GM23338 (cell line): ENCODE measurements around the gene SYCP2. TPM values are rescaled to one million over a fixed set of nuclear protein-coding genes. Genes with fewer than 3 reads are reported as not detected.

ENCODE experiments used
- ATAC-seq: fragments of 200-7000 bp; cut with Tn5 transposase; 3 replicates; pipeline ENCODE4 v1.9.1; 2020
- DNase-seq: peaks from one replicate; pipeline ENCODE4 v3.0.0-alpha.2; 2015; ENCODE audit warnings: low spot score
- H2AFZ ChIP-seq: fragments of 200-600 bp; sonication (generic); 2 replicates; pipeline ENCODE4 v1.8.0; 2016; ENCODE audit warnings: antibody characterized with exemption, mild to moderate bottlenecking, moderate library complexity
- H3F3A ChIP-seq: fragments of 200-600 bp; sonication (generic); replicated peaks from 2 replicates; pipeline ENCODE4 v1.8.0; 2017; ENCODE audit warnings: antibody characterized with exemption, mixed run types, low read depth
- H3K27ac ChIP-seq: fragments of 200-600 bp; sonication (generic); 2 replicates; pipeline ENCODE4 v1.6.1; 2016; ENCODE audit warnings: low read depth
- H3K27me3 ChIP-seq: fragments of 200-600 bp; sonication (generic); 2 replicates; pipeline ENCODE4 v1.8.0; 2016; ENCODE audit warnings: mild to moderate bottlenecking, mixed run types, moderate library complexity; ENCODE audit not compliant: insufficient read depth
- H3K36me3 ChIP-seq: fragments of 200-600 bp; sonication (generic); 2 replicates; pipeline ENCODE4 v1.8.0; 2016; ENCODE audit warnings: mild to moderate bottlenecking; ENCODE audit not compliant: insufficient read depth
- H3K4me1 ChIP-seq: fragments of 200-600 bp; sonication (generic); 2 replicates; pipeline ENCODE4 v1.8.0; 2016; ENCODE audit warnings: mild to moderate bottlenecking, moderate library complexity; ENCODE audit not compliant: insufficient read depth
- H3K4me2 ChIP-seq: fragments of 200-600 bp; sonication (generic); 2 replicates; pipeline ENCODE4 v1.7.1; 2017; ENCODE audit warnings: mixed run types
- H3K4me3 ChIP-seq: fragments of 200-600 bp; sonication (generic); 2 replicates; pipeline ENCODE4 v1.6.1; 2016; ENCODE audit warnings: mixed run types
- H3K79me2 ChIP-seq: fragments of 200-600 bp; sonication (generic); replicated peaks from 2 replicates; pipeline ENCODE4 v1.8.0; 2017; ENCODE audit warnings: mild to moderate bottlenecking; ENCODE audit not compliant: insufficient read depth
- H3K9me2 ChIP-seq: fragments of 200-600 bp; sonication (generic); 2 replicates; pipeline ENCODE4 v1.8.0; 2017; ENCODE audit not compliant: insufficient read depth
- H4K20me1 ChIP-seq: fragments of 200-600 bp; sonication (generic); replicated peaks from 2 replicates; pipeline ENCODE4 v1.8.0; 2017; ENCODE audit warnings: mild to moderate bottlenecking; ENCODE audit not compliant: insufficient read depth
- H3K27ac Mint-ChIP-seq: 2 replicates; pipeline ENCODE4 v1.8.0; 2020; ENCODE audit warnings: inconsistent platforms, mild to moderate bottlenecking, moderate library complexity, mixed read lengths
- H3K27me3 Mint-ChIP-seq: 3 replicates; pipeline ENCODE4 v1.8.0; 2022; ENCODE audit warnings: low read depth, mild to moderate bottlenecking, moderate library complexity, mixed read lengths, inconsistent platforms; ENCODE audit not compliant: insufficient read depth, poor library complexity
- H3K36me3 Mint-ChIP-seq: 3 replicates; pipeline ENCODE4 v1.8.0; 2021; ENCODE audit warnings: low read depth, mild to moderate bottlenecking, inconsistent platforms, moderate library complexity, mixed read lengths
- H3K4me1 Mint-ChIP-seq: 3 replicates; pipeline ENCODE4 v1.8.0; 2020; ENCODE audit warnings: mild to moderate bottlenecking, inconsistent platforms, mixed read lengths
- H3K4me3 Mint-ChIP-seq: 3 replicates; pipeline ENCODE4 v1.8.0; 2021; ENCODE audit warnings: moderate library complexity, mild to moderate bottlenecking, inconsistent platforms, mixed read lengths
- H3K9me3 Mint-ChIP-seq: 3 replicates; pipeline ENCODE4 v1.8.0; 2020; ENCODE audit warnings: moderate library complexity, mild to moderate bottlenecking, inconsistent platforms, mixed read lengths
- CREB1 ChIP-seq: fragments of 250-450 bp; sonication (Bioruptor Pico); IDR thresholded peaks from 2 replicates; pipeline ENCODE4 v1.5.0; 2020; ENCODE audit warnings: low read depth, mild to moderate bottlenecking, moderate library complexity
- EZH2 ChIP-seq: fragments of 200-600 bp; sonication (generic); IDR thresholded peaks from one replicate; pipeline ENCODE4 v1.8.0; 2017; ENCODE audit warnings: antibody characterized with exemption, mild to moderate bottlenecking, low read depth; ENCODE audit not compliant: unreplicated experiment
- EZH2phosphoT487 ChIP-seq: fragments of 200-600 bp; sonication (generic); IDR thresholded peaks from one replicate; pipeline ENCODE4 v1.8.1; 2018; ENCODE audit warnings: antibody characterized with exemption; ENCODE audit not compliant: unreplicated experiment
- JUNB ChIP-seq: IDR thresholded peaks from one replicate; pipeline ENCODE4 v1.6.1; 2016; ENCODE audit warnings: antibody characterized with exemption; ENCODE audit not compliant: unreplicated experiment
- NANOG ChIP-seq: IDR thresholded peaks from 2 replicates; pipeline ENCODE4 v1.6.1; 2016; ENCODE audit warnings: antibody characterized with exemption, borderline replicate concordance
- STAT1 ChIP-seq: IDR thresholded peaks from one replicate; pipeline ENCODE4 v1.6.1; 2016; ENCODE audit warnings: antibody characterized with exemption; ENCODE audit not compliant: unreplicated experiment
- ZNF114 ChIP-seq: fragments of 250-450 bp; sonication (Bioruptor Pico); IDR thresholded peaks from 2 replicates; pipeline ENCODE4 v1.5.0; 2020; ENCODE audit warnings: mild to moderate bottlenecking, moderate library complexity
- ZNF331 ChIP-seq: fragments of 250-450 bp; sonication (Bioruptor Pico); IDR thresholded peaks from 2 replicates; pipeline ENCODE4 v1.5.0; 2020; ENCODE audit warnings: low read depth, mild to moderate bottlenecking, moderate library complexity
- ZNF462 ChIP-seq: fragments of 250-450 bp; sonication (Bioruptor Pico); IDR thresholded peaks from 2 replicates; pipeline ENCODE4 v1.5.0; 2020; ENCODE audit warnings: mild to moderate bottlenecking, moderate library complexity
- polyA plus RNA-seq: library from polyadenylated mRNA; unstranded; fragments of >200 nt; fragmentation: Nextera tagmentation; extraction: Ambion mirVana; gene quantifications from 2 replicates; pipeline ENCODE4 v1.2.1, GENCODE V29; 2016
- total RNA-seq: library from RNA; depleted of rRNA; stranded (reverse); fragments of >200 nt; shearing (Covaris generic); gene quantifications from 2 replicates; pipeline ENCODE4 v1.2.3, GENCODE V29; 2014
- TF ChIP-seq, protein P1 (sequence below), 2 experiments: fragments of 200-600 bp in 1 of 2; sonication (generic) in 1 of 2; conservative IDR thresholded peaks; 2 replicates each; pipeline versions ENCODE4 v1.5.1 to v1.6.1; 2016 to 2017; ENCODE audit warnings: antibody characterized with exemption in 2 of 2, low read depth in 2 of 2, mild to moderate bottlenecking in 2 of 2, moderate library complexity in 1 of 2
- TF ChIP-seq, protein P2 (sequence below): IDR thresholded peaks from 2 replicates; pipeline ENCODE4 v1.6.1; 2016; ENCODE audit warnings: antibody characterized with exemption

Gene SYCP2
- total and polyA plus RNA-seq, 2 experiments from 2014 or later, result 0.50 to 2.1 TPM

- Histone ChIP-seq H3F3A (no peaks in the 10 kb centered on the region), H3K79me2 (no peaks in the 10 kb centered on the region), H3K27me3 (no peaks in the 10 kb centered on the region; the same call in 1 of the 2 replicates), H3K36me3 (no peaks in the 10 kb centered on the region), H3K27ac (no peak overlapping the region), H4K20me1 (no peaks in the 10 kb centered on the region), H2AFZ (no peak overlapping the region), H3K4me3 (no peak overlapping the region), H3K9me2 (no peaks in the 10 kb centered on the region), H3K4me1 (no peaks in the 10 kb centered on the region), H3K4me2 (no peak overlapping the region)
- Mint-ChIP-seq H3K27me3 (no peaks in the 10 kb centered on the region), H3K9me3 (no peaks in the 10 kb centered on the region), H3K4me1 (no peaks in the 10 kb centered on the region), H3K36me3 (no peaks in the 10 kb centered on the region), H3K27ac (no peak overlapping the region), H3K4me3 (no peak overlapping the region)
- DNase-seq (no peak), ATAC-seq (no peak)
- TF ChIP-seq STAT1 (no peak), CREB1 (CRISPR knock-in tag) (no peak)
Measured at GRCh38 chr20:59911041-59911440, 22.4 kb downstream of the SYCP2 start.

DNA sequence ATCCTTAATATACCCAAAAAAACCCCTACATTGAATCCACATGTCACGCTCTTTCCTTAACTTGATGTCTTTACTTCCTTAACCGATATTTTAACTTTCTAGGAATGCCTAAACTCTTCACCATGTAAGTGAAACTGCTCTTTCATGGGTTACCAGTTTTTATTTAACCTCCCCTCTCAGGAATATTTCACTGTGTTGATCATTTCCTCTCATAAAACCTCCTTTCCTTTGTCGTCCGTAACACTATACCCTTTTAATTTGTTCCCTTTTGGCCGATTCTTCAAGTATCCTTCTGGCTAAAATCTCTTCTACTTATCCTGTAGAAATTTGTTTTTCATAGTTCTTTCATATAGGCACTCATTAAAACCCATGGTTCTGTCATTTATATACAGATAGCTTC lies 24.6 kb downstream of the SYCP2 start:
- Mint-ChIP-seq H3K4me3 (no peak overlapping the region), H3K9me3 (no peaks in the 10 kb centered on the region), H3K27me3 (no peaks in the 10 kb centered on the region), H3K27ac (no peak overlapping the region), H3K4me1 (no peaks in the 10 kb centered on the region), H3K36me3 (no peaks in the 10 kb centered on the region)
- Histone ChIP-seq H3K27ac (no peak overlapping the region), H3K4me2 (no peak overlapping the region), H3K4me1 (no peaks in the 10 kb centered on the region), H3K36me3 (no peaks in the 10 kb centered on the region), H3K27me3 (peaks cover 3% of the 10 kb centered on the region; the same call in 1 of the 2 replicates), H3K4me3 (no peak overlapping the region), H3K79me2 (no peaks in the 10 kb centered on the region), H3F3A (no peaks in the 10 kb centered on the region), H3K9me2 (no peaks in the 10 kb centered on the region), H2AFZ (no peak overlapping the region), H4K20me1 (no peaks in the 10 kb centered on the region)
- ATAC-seq, result no peak
- no peak for DNase-seq
- no peak for TF ChIP-seq ZNF462 (CRISPR knock-in tag)
- TF ChIP-seq, protein P1, sequence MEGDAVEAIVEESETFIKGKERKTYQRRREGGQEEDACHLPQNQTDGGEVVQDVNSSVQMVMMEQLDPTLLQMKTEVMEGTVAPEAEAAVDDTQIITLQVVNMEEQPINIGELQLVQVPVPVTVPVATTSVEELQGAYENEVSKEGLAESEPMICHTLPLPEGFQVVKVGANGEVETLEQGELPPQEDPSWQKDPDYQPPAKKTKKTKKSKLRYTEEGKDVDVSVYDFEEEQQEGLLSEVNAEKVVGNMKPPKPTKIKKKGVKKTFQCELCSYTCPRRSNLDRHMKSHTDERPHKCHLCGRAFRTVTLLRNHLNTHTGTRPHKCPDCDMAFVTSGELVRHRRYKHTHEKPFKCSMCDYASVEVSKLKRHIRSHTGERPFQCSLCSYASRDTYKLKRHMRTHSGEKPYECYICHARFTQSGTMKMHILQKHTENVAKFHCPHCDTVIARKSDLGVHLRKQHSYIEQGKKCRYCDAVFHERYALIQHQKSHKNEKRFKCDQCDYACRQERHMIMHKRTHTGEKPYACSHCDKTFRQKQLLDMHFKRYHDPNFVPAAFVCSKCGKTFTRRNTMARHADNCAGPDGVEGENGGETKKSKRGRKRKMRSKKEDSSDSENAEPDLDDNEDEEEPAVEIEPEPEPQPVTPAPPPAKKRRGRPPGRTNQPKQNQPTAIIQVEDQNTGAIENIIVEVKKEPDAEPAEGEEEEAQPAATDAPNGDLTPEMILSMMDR (conservative IDR thresholded peaks at IDR 0.05; ENCODE audit: low read depth in 2 of 2), result no peak
- TF ChIP-seq STAT1, result no peak
- TF ChIP-seq, protein P2, sequence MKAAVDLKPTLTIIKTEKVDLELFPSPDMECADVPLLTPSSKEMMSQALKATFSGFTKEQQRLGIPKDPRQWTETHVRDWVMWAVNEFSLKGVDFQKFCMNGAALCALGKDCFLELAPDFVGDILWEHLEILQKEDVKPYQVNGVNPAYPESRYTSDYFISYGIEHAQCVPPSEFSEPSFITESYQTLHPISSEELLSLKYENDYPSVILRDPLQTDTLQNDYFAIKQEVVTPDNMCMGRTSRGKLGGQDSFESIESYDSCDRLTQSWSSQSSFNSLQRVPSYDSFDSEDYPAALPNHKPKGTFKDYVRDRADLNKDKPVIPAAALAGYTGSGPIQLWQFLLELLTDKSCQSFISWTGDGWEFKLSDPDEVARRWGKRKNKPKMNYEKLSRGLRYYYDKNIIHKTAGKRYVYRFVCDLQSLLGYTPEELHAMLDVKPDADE, result no peak
- no peak for TF ChIP-seq ZNF114 (CRISPR knock-in tag)
- TF ChIP-seq EZH2phosphoT487, result no peak
- no peak for TF ChIP-seq JUNB
- no peak for TF ChIP-seq NANOG
- no peak for TF ChIP-seq EZH2
- TF ChIP-seq ZNF331 (CRISPR knock-in tag), result no peak
- no peak for TF ChIP-seq CREB1 (CRISPR knock-in tag)
